K562 (cell line): ENCODE measurements around the gene ACSM5. TPM values are rescaled to one million over a fixed set of nuclear protein-coding genes. Genes with fewer than 3 reads are reported as not detected.

Source experiments
- ATAC-seq: fragments of 200-7000 bp; cut with Tn5 transposase; 3 replicates; pipeline ENCODE4 v1.9.1; 2020; ENCODE audit warnings: moderate library complexity
- BruUV-seq: library from RNA; stranded (reverse); fragments of 400-500 nt; replicated peaks from 2 replicates; lab custom pipeline; 2021; lab: Mats Ljungman, UMichigan
- CTCF ChIA-PET: fragments of 300-600 bp; formaldehyde crosslinking; extraction: SDS; loops from one replicate; lab custom pipeline; 2021; ENCODE audit warnings: low intra/inter-chr PET ratio; lab: Yijun Ruan, JAX
- POLR2A ChIA-PET: fragments of 300-600, 350-650 bp; sonication (Branson Sonifier 250); formaldehyde crosslinking; extraction: SDS; loops from one replicate; lab custom pipeline; 2021; ENCODE audit warnings: antibody characterized with exemption, inconsistent platforms; lab: Yijun Ruan, JAX
- DNase-seq, 4 experiments: peaks; one replicate each; pipeline versions ENCODE4 v3.0.0 to v3.0.0-alpha.2; 2011 to 2018; ENCODE audit warnings: low spot score in 3 of 4, mixed read lengths in 3 of 4; ENCODE audit errors: extremely low read depth in 1 of 4
- FAIRE-seq: peaks from 2 replicates; lab custom pipeline; 2011; peaks lifted over from hg19 to GRCh38; lab: Jason Lieb, UNC
- H2AFZ ChIP-seq: 2 replicates; pipeline ENCODE4 v1.6.0; 2011; ENCODE audit warnings: low read depth, low read length, control low read depth, inconsistent platforms
- H3K27ac ChIP-seq: fragments of 200-600 bp; 3 replicates; pipeline ENCODE4 v1.8.0; 2011; ENCODE audit warnings: low read depth, mild to moderate bottlenecking, control low read depth, inconsistent platforms, low read length, moderate library complexity, mixed read lengths; ENCODE audit errors: extremely low read depth
- H3K27me3 ChIP-seq, 2 experiments: fragments of 300-600 bp in 1 of 2; 2 replicates in 1 of 2; 3 replicates in 1 of 2; pipeline versions ENCODE4 v1.6.0 to v1.8.0; 2011; ENCODE audit warnings: inconsistent platforms in 2 of 2, low read length in 2 of 2, mild to moderate bottlenecking in 1 of 2, mixed read lengths in 1 of 2, moderate library complexity in 1 of 2; ENCODE audit not compliant: control insufficient read depth in 2 of 2, insufficient read depth in 2 of 2
- H3K36me3 ChIP-seq: fragments of 300-600 bp; 3 replicates; pipeline ENCODE4 v1.8.0; 2011; ENCODE audit warnings: mild to moderate bottlenecking, low read length, inconsistent platforms; ENCODE audit not compliant: control insufficient read depth, insufficient read depth
- H3K4me1 ChIP-seq, 2 experiments: fragments of 200-600 bp in 1 of 2; replicated peaks in 1 of 2; 2 replicates in 1 of 2; 3 replicates in 1 of 2; pipeline versions ENCODE4 v1.5.1 to v1.8.0; 2011; ENCODE audit warnings: inconsistent platforms in 2 of 2, low read length in 2 of 2, mild to moderate bottlenecking in 1 of 2, mixed read lengths in 1 of 2, moderate library complexity in 1 of 2; ENCODE audit not compliant: control insufficient read depth in 2 of 2, insufficient read depth in 2 of 2
- H3K4me2 ChIP-seq: 2 replicates; pipeline ENCODE4 v1.6.1; 2011; ENCODE audit warnings: low read length, control low read depth, inconsistent platforms, mixed read lengths; ENCODE audit not compliant: insufficient read depth
- H3K4me3 ChIP-seq: fragments of 200-600 bp; sonication (generic), shearing (Covaris generic); 2 replicates; pipeline ENCODE4 v1.5.1; 2016; ENCODE audit warnings: control low read depth, inconsistent platforms
- H3K79me2 ChIP-seq: fragments of 200-600 bp; 3 replicates; pipeline ENCODE4 v1.8.0; 2011; ENCODE audit warnings: low read length, inconsistent platforms; ENCODE audit not compliant: control insufficient read depth, insufficient read depth
- H3K9ac ChIP-seq, 2 experiments: 2 replicates each; pipeline versions ENCODE4 v1.6.0 to v1.6.1; 2011; ENCODE audit warnings: low read depth in 2 of 2, low read length in 2 of 2, control low read depth in 1 of 2, inconsistent platforms in 1 of 2, mild to moderate bottlenecking in 1 of 2, mixed read lengths in 1 of 2; ENCODE audit not compliant: insufficient read depth in 1 of 2
- H3K9me1 ChIP-seq: one replicate; pipeline ENCODE4 v1.6.0; 2011; ENCODE audit warnings: inconsistent platforms, mild to moderate bottlenecking, low read length, moderate library complexity; ENCODE audit not compliant: control insufficient read depth, insufficient read depth
- H3K9me3 ChIP-seq: replicated peaks from 2 replicates; pipeline ENCODE4 v1.5.1; 2011; ENCODE audit warnings: low read depth, low read length, inconsistent platforms; ENCODE audit not compliant: control insufficient read depth, insufficient read depth
- H4K20me1 ChIP-seq: replicated peaks from 2 replicates; pipeline ENCODE4 v1.6.1; 2011; ENCODE audit warnings: low read length, inconsistent platforms, mixed read lengths; ENCODE audit not compliant: control insufficient read depth, insufficient read depth
- GABPA ChIP-seq: fragments of 200-800 bp; sonication (Bioruptor generic); conservative IDR thresholded peaks from 2 replicates; pipeline ENCODE4 v1.6.1; 2016; ENCODE audit warnings: low read depth, missing genetic modification characterization, missing compliant biosample characterization
- NR2C1 ChIP-seq, 2 experiments: fragments of 450-650 bp; IDR thresholded peaks; 2 replicates each; pipeline ENCODE4 v1.6.1; 2017; ENCODE audit warnings: mild to moderate bottlenecking in 2 of 2, antibody characterized with exemption in 1 of 2, inconsistent platforms in 1 of 2, missing compliant biosample characterization in 1 of 2, missing genetic modification characterization in 1 of 2
- NR2C2 ChIP-seq, 2 experiments: fragments of 200-800 bp in 1 of 2; sonication (Bioruptor generic) in 1 of 2; sonication (generic) in 1 of 2; formaldehyde crosslinking in 1 of 2; IDR thresholded peaks; 2 replicates each; pipeline versions ENCODE4 v1.6.1 to v1.8.0; 2016 to 2022; ENCODE audit warnings: mild to moderate bottlenecking in 1 of 2, missing compliant biosample characterization in 1 of 2, missing genetic modification characterization in 1 of 2, missing genetic modification reagents in 1 of 2
- TRIM24 ChIP-seq, 2 experiments: fragments of 450-650 bp; IDR thresholded peaks; 2 replicates each; pipeline ENCODE4 v1.6.1; 2016
- ZNF232 ChIP-seq: sonication (generic); formaldehyde crosslinking; IDR thresholded peaks from 2 replicates; pipeline ENCODE4 v1.8.0; 2022; ENCODE audit warnings: mild to moderate bottlenecking, missing genetic modification reagents
- ZNF583 ChIP-seq: fragments of 250-450 bp; sonication (Bioruptor Pico); IDR thresholded peaks from 2 replicates; pipeline ENCODE4 v1.4.0; 2020
- WGBS: fragments of 100-300 bp; shearing (Covaris generic); methylation state at CpG from one replicate; pipeline ENCODE4 v1.1.6; 2016; ENCODE audit warnings: low coverage, mixed read lengths; ENCODE audit not compliant: insufficient coverage; ENCODE audit errors: missing lambda C conversion rate; 5-methylcytosine and 5-hydroxymethylcytosine counted together
- in situ Hi-C: fragments of 300-500 bp; cut with MboI; formaldehyde crosslinking; loops from 4 replicates; pipeline ENCODE4 v1.15.0; 2018; ENCODE audit warnings: inconsistent platforms, mixed read lengths
- intact Hi-C: fragments of 100-400 bp; cut with micrococcal nuclease; formaldehyde crosslinking; loops from 2 replicates; pipeline ENCODE4 v1.14.2; 2022
- polyA plus RNA-seq, 8 experiments: library from polyadenylated mRNA; depleted of rRNA in 4 of 8; stranded (reverse) in 5 of 8; unstranded in 3 of 8; fragments of >200 nt; fragmentation: Nextera tagmentation in 2 of 8; fragmentation: Illumina TruSeq in 1 of 8; extraction: Ambion mirVana in 2 of 8; extraction: Trizol in 1 of 8; gene quantifications; 2 replicates each; pipeline versions ENCODE4 v1.2.1 to v1.2.3, GENCODE V29; 2011 to 2014; ENCODE audit warnings: inconsistent platforms in 1 of 8, missing spikeins in 1 of 8
- total RNA-seq, 7 experiments: library from RNA; depleted of rRNA in 6 of 7; stranded (reverse); fragments of >200 nt in 6 of 7; fragmentation: Illumina TruSeq in 2 of 7; extraction: Trizol in 2 of 7; gene quantifications; 2 replicates each; pipeline versions ENCODE4 v1.2.1 to v1.2.3, GENCODE V29; 2011 to 2021; ENCODE audit warnings: low replicate concordance in 1 of 7
- TF ChIP-seq, protein P1 (sequence below): fragments of 450-650 bp; IDR thresholded peaks from 2 replicates; pipeline ENCODE4 v1.6.1; 2016; ENCODE audit warnings: borderline replicate concordance
- TF ChIP-seq, protein P2 (sequence below): fragments of 250-450 bp; sonication (Bioruptor Pico); IDR thresholded peaks from 2 replicates; pipeline ENCODE4 v1.4.0; 2020; ENCODE audit warnings: mild to moderate bottlenecking

ACSM5 gene
- total and polyA plus RNA-seq, 9 of the 15 experiments (the other 6 are each of a cell fraction or from before 2014, with no cell fraction given): not detected

- TF ChIP-seq, protein P1, sequence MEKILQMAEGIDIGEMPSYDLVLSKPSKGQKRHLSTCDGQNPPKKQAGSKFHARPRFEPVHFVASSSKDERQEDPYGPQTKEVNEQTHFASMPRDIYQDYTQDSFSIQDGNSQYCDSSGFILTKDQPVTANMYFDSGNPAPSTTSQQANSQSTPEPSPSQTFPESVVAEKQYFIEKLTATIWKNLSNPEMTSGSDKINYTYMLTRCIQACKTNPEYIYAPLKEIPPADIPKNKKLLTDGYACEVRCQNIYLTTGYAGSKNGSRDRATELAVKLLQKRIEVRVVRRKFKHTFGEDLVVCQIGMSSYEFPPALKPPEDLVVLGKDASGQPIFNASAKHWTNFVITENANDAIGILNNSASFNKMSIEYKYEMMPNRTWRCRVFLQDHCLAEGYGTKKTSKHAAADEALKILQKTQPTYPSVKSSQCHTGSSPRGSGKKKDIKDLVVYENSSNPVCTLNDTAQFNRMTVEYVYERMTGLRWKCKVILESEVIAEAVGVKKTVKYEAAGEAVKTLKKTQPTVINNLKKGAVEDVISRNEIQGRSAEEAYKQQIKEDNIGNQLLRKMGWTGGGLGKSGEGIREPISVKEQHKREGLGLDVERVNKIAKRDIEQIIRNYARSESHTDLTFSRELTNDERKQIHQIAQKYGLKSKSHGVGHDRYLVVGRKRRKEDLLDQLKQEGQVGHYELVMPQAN: no peak
Measured at GRCh38 chr16:20364051-20364450, 45.3 kb upstream of the ACSM5 start (continued).

- no peaks in the 10 kb centered on the region for H4K20me1 ChIP-seq
- no peaks in the 10 kb centered on the region for H3K9me1 ChIP-seq
- in situ Hi-C loops (no loop called here), intact Hi-C loops (no loop called here)
- H3K4me3 ChIP-seq: no peak overlapping the region
- POLR2A ChIA-PET: interaction anchor here (0.7 kb wide), 1 partner anchor 401 kb away, joined by 4 read pairs; no protein-coding TSS in a partner anchor
- DNase-seq (no peak), FAIRE-seq (no peak), ATAC-seq (no peak)
- no peaks in the 10 kb centered on the region for H3K36me3 ChIP-seq
- H3K27me3 ChIP-seq: no peaks in the 10 kb centered on the region
- H3K9ac ChIP-seq: no peak overlapping the region
- BruUV-seq: no TSS peak
- no peaks in the 10 kb centered on the region for H3K79me2 ChIP-seq
- H3K9me3 ChIP-seq: no peaks in the 10 kb centered on the region
- 2% methylated on average over 9 of the region's 9 CpGs for WGBS
- H3K4me1 ChIP-seq: no peaks in the 10 kb centered on the region
- H2AFZ ChIP-seq: no peak overlapping the region
- no peak overlapping the region for H3K27ac ChIP-seq
- H3K4me2 ChIP-seq: no peak overlapping the region
- CTCF ChIA-PET: no interaction called here
- TF ChIP-seq GABPA (tag) (peak; percentile 69), TRIM24 (IDR thresholded peaks at IDR 0.05) (peak in 1 of 2 experiments; percentile 11; a peak in 1 of 4 replicates), ZNF232 (CRISPR knock-in tag) (no peak), NR2C1 (IDR thresholded peaks at IDR 0.05) (peak; percentile 89), NR2C1 (tag; IDR thresholded peaks at IDR 0.05) (peak; percentile 92), NR2C2 (CRISPR knock-in tag; IDR thresholded peaks at IDR 0.05) (0 out of 2 replicates have a peak, but pooled peaks have one; percentile 53), NR2C2 (tag; IDR thresholded peaks at IDR 0.05) (peak; percentile 92), ZNF583 (CRISPR knock-in tag) (no peak)
- TF ChIP-seq, protein P2, sequence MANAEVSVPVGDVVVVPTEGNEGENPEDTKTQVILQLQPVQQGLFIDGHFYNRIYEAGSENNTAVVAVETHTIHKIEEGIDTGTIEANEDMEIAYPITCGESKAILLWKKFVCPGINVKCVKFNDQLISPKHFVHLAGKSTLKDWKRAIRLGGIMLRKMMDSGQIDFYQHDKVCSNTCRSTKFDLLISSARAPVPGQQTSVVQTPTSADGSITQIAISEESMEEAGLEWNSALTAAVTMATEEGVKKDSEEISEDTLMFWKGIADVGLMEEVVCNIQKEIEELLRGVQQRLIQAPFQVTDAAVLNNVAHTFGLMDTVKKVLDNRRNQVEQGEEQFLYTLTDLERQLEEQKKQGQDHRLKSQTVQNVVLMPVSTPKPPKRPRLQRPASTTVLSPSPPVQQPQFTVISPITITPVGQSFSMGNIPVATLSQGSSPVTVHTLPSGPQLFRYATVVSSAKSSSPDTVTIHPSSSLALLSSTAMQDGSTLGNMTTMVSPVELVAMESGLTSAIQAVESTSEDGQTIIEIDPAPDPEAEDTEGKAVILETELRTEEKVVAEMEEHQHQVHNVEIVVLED (CRISPR knock-in tag): no peak
Measured at GRCh38 chr16:20369452-20370054, 39.8 kb upstream of the ACSM5 start.
